HCT116 (cell line): ENCODE results near the gene SETD1B. TPM values are rescaled to one million over a fixed set of nuclear protein-coding genes. Genes with fewer than 3 reads are reported as not detected.

Source experiments
- ATAC-seq: fragments of 200-7000 bp; cut with Tn5 transposase; 2 replicates; pipeline ENCODE4 v1.9.1; 2020; ENCODE audit warnings: mild to moderate bottlenecking, moderate library complexity
- BruUV-seq: library from RNA; stranded (reverse); fragments of 400-500 nt; replicated peaks from 2 replicates; lab custom pipeline; 2021; lab: Mats Ljungman, UMichigan
- CTCF ChIA-PET: fragments of 300-600 bp; sonication (Branson Sonifier 250); formaldehyde crosslinking; loops from one replicate; lab custom pipeline; 2021; ENCODE audit warnings: antibody characterized with exemption; lab: Charles Lee
- POLR2A ChIA-PET: fragments of 300-600, 350-600 bp; sonication (Branson Sonifier 250); formaldehyde crosslinking; loops from one replicate; lab custom pipeline; 2021; ENCODE audit warnings: antibody characterized with exemption; lab: Charles Lee
- RAD21 ChIA-PET, 2 experiments: fragments of 300-600 bp; sonication (Branson Sonifier 250); formaldehyde crosslinking; loops; one replicate each; lab custom pipeline; 2023; ENCODE audit warnings: low total read pairs in 2 of 2; ENCODE audit not compliant: uncharacterized antibody in 2 of 2, unreplicated experiment in 2 of 2, low non-redundant PET in 1 of 2; lab: Charles Lee
- DNase-seq: peaks from one replicate; pipeline ENCODE4 v3.0.0-alpha.2; 2010; ENCODE audit warnings: low read depth, low spot score
- H2AFZ ChIP-seq: fragments of 200-600 bp; shearing (Covaris generic), sonication (generic); 2 replicates; pipeline ENCODE4 v1.6.1; 2017; ENCODE audit warnings: low read depth, mixed run types, mixed read lengths, antibody characterized with exemption, low read length; ENCODE audit not compliant: poor library complexity, severe bottlenecking
- H3K27ac ChIP-seq: 2 replicates; pipeline ENCODE4 v1.5.1; 2012; ENCODE audit warnings: low read depth, low read length
- H3K27me3 ChIP-seq: fragments of 200-600 bp; sonication (generic); 2 replicates; pipeline ENCODE4 v1.6.1; 2016; ENCODE audit warnings: mixed run types, low read length, mixed read lengths; ENCODE audit not compliant: insufficient read depth
- H3K36me3 ChIP-seq, 2 experiments: fragments of 200-500 bp in 1 of 2; fragments of 200-600 bp in 1 of 2; sonication (Bioruptor generic) in 1 of 2; sonication (generic) in 1 of 2; 2 replicates each; pipeline versions ENCODE4 v1.5.1 to v1.6.1; 2014 to 2016; ENCODE audit warnings: low read length in 2 of 2, inconsistent platforms in 1 of 2, mixed read lengths in 1 of 2, mixed run types in 1 of 2; ENCODE audit not compliant: insufficient read depth in 2 of 2, control insufficient read depth in 1 of 2
- H3K4me1 ChIP-seq, 2 experiments: fragments of 200-600 bp in 1 of 2; sonication (generic) in 1 of 2; 2 replicates each; pipeline versions ENCODE4 v1.5.1 to v1.6.1; 2012 to 2017; ENCODE audit warnings: low read length in 2 of 2, inconsistent platforms in 1 of 2, mild to moderate bottlenecking in 1 of 2, mixed read lengths in 1 of 2, mixed run types in 1 of 2, moderate library complexity in 1 of 2; ENCODE audit not compliant: insufficient read depth in 2 of 2, control insufficient read depth in 1 of 2
- H3K4me2 ChIP-seq: fragments of 200-600 bp; sonication (generic); 2 replicates; pipeline ENCODE4 v1.6.1; 2017; ENCODE audit warnings: mixed run types, low read length, mixed read lengths
- H3K4me3 ChIP-seq, 2 experiments: fragments of 200-600 bp in 1 of 2; sonication (generic) in 1 of 2; replicated peaks in 1 of 2; 2 replicates each; pipeline ENCODE4 v1.5.1; 2011 to 2016; ENCODE audit warnings: low read length in 2 of 2, control low read depth in 1 of 2, low read depth in 1 of 2, mild to moderate bottlenecking in 1 of 2, mixed read lengths in 1 of 2, mixed run types in 1 of 2
- H3K79me2 ChIP-seq: fragments of 200-600 bp; sonication (generic); 2 replicates; pipeline ENCODE4 v1.6.1; 2017; ENCODE audit warnings: mild to moderate bottlenecking, mixed run types, low read length, moderate library complexity, mixed read lengths; ENCODE audit not compliant: insufficient read depth
- H3K9ac ChIP-seq: fragments of 200-600 bp; sonication (generic); 2 replicates; pipeline ENCODE4 v1.6.1; 2016; ENCODE audit warnings: low read length, mixed read lengths
- H3K9me2 ChIP-seq: fragments of 200-600 bp; sonication (generic), shearing (Covaris generic); 2 replicates; pipeline ENCODE4 v1.6.1; 2017; ENCODE audit warnings: mixed run types, mild to moderate bottlenecking, moderate library complexity; ENCODE audit not compliant: insufficient read depth
- H3K9me3 ChIP-seq, 2 experiments: fragments of 200-500 bp in 1 of 2; fragments of 200-600 bp in 1 of 2; sonication (Bioruptor generic) in 1 of 2; sonication (generic) in 1 of 2; 2 replicates each; pipeline ENCODE4 v1.6.1; 2014 to 2017; ENCODE audit warnings: low read length in 2 of 2, mixed read lengths in 2 of 2, inconsistent platforms in 1 of 2, low read depth in 1 of 2, mild to moderate bottlenecking in 1 of 2, mixed run types in 1 of 2, moderate library complexity in 1 of 2; ENCODE audit not compliant: control insufficient read depth in 1 of 2, insufficient read depth in 1 of 2
- H4K20me1 ChIP-seq: fragments of 200-600 bp; sonication (generic), shearing (Covaris generic); 2 replicates; pipeline ENCODE4 v1.6.1; 2017; ENCODE audit warnings: mixed run types, mild to moderate bottlenecking, moderate library complexity; ENCODE audit not compliant: insufficient read depth
- CBX3 ChIP-seq: IDR thresholded peaks from 2 replicates; pipeline ENCODE4 v1.6.1; 2012; ENCODE audit warnings: low read depth
- POLR2A ChIP-seq: IDR thresholded peaks from 2 replicates; pipeline ENCODE4 v1.7.0; 2011; ENCODE audit warnings: borderline replicate concordance; ENCODE audit not compliant: insufficient read depth, insufficient read length; ENCODE audit errors: extremely low read depth
- TCF7L2 ChIP-seq: IDR thresholded peaks from 2 replicates; pipeline ENCODE4 v1.7.0; 2011; ENCODE audit warnings: borderline replicate concordance, inconsistent platforms; ENCODE audit not compliant: insufficient read depth, insufficient read length; ENCODE audit errors: extremely low read depth
- intact Hi-C: fragments of 100-400 bp; cut with micrococcal nuclease; formaldehyde crosslinking; loops from 2 replicates; pipeline ENCODE4 v1.10.0; 2022
- total RNA-seq: library from RNA; stranded (reverse); gene quantifications from one replicate; pipeline ENCODE4 v1.2.1, GENCODE V29; 2021; ENCODE audit not compliant: unreplicated experiment
- TF ChIP-seq, protein P1 (sequence below): IDR thresholded peaks from 2 replicates; pipeline ENCODE4 v1.6.1; 2011; ENCODE audit warnings: mild to moderate bottlenecking, low read length, moderate library complexity; ENCODE audit not compliant: insufficient replicate concordance; ENCODE audit errors: extremely low read depth

Gene SETD1B
- total RNA-seq, 1 experiment from 2014 or later: 17.5 TPM

GRCh38 chr12:121770813-121771625, 32.8 kb upstream of the SETD1B start:
- TF ChIP-seq POLR2A: no peak
- TF ChIP-seq, protein P1, sequence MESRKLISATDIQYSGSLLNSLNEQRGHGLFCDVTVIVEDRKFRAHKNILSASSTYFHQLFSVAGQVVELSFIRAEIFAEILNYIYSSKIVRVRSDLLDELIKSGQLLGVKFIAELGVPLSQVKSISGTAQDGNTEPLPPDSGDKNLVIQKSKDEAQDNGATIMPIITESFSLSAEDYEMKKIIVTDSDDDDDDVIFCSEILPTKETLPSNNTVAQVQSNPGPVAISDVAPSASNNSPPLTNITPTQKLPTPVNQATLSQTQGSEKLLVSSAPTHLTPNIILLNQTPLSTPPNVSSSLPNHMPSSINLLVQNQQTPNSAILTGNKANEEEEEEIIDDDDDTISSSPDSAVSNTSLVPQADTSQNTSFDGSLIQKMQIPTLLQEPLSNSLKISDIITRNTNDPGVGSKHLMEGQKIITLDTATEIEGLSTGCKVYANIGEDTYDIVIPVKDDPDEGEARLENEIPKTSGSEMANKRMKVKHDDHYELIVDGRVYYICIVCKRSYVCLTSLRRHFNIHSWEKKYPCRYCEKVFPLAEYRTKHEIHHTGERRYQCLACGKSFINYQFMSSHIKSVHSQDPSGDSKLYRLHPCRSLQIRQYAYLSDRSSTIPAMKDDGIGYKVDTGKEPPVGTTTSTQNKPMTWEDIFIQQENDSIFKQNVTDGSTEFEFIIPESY: no peak
- TF ChIP-seq TCF7L2: no peak
- TF ChIP-seq CBX3: no peak
- intact Hi-C loops: no loop called here
- no peaks in the 10 kb centered on the region for H3K27me3 ChIP-seq
- POLR2A ChIA-PET: no interaction called here
- BruUV-seq: no TSS peak
- RAD21 ChIA-PET: no interaction called here
- no peaks in the 10 kb centered on the region for H3K79me2 ChIP-seq
- H2AFZ ChIP-seq: no peak overlapping the region
- no peak overlapping the region for H3K4me3 ChIP-seq
- DNase-seq: no peak
- CTCF ChIA-PET: interaction anchor here (1.1 kb wide), 1 partner anchor 77 kb away, joined by 3 read pairs; no protein-coding TSS in a partner anchor
- no peak for ATAC-seq
- H3K9me3 ChIP-seq: no peaks in the 10 kb centered on the region
- H4K20me1 ChIP-seq: no peaks in the 10 kb centered on the region
- no peaks in the 10 kb centered on the region for H3K9me2 ChIP-seq
- H3K4me2 ChIP-seq: no peak overlapping the region
- no peaks in the 10 kb centered on the region for H3K36me3 ChIP-seq
- no peak overlapping the region for H3K27ac ChIP-seq
- no peak overlapping the region for H3K9ac ChIP-seq
- peaks cover 24 to 44% of the 10 kb centered on the region in 2 experiments for H3K4me1 ChIP-seq
